GM19238 (cell line): ENCODE data around the gene ICAM3.

Experiments
- DNase-seq: peaks from one replicate; pipeline ENCODE4 v3.0.0; 2011; ENCODE audit warnings: low spot score; ENCODE audit not compliant: insufficient read length

ICAM3 gene

GRCh38 chr19:10320602-10321416 lies 18.6 kb downstream of the ICAM3 start:
- DNase-seq, result no peak

DNA sequence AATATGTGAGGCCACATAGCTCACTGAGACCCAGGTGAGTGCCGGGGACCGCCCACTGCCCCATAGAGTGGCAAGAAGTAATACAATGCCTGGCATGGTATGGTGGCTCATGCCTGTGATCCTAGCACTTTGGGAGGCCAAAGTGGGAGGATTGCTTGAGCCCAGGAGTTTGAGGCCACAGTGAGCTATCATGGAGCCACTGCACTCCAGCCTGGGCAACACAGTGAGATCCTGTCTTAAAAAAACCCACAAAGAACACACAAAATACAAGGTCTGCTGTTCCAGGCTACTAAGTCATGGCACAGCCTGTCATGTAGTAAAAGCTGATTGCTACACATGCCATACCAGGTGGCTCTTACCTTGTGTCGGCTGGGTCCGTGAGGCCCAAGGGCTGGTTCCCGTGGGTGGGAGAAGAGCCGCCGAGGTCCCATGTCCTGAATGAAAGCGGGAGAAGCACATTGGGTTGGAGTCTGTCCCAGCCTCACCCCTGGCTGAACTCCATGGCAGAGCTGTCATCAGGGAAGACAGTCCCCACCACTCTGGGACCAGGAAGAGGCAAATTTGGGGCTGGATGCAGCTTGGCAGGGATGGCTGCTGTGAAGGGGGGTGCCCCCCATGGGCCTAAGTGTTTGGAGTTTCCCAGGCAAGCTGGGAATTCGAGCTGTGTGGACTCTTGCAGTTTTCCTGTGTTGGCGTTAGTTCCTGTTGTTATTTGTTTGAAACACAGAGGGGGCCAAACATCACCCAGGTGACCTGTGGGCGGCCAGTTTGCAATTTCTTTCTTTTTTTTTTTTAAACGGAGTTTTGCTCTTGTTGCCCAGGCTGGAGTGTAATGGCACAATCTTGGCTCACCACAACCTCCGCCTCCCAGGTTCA lies 20.4 kb downstream of the ICAM3 start:
- no peak for DNase-seq

GRCh38 chr19:10317857-10318462 lies 21.5 kb downstream of the ICAM3 start:
- DNase-seq, result no peak

DNA sequence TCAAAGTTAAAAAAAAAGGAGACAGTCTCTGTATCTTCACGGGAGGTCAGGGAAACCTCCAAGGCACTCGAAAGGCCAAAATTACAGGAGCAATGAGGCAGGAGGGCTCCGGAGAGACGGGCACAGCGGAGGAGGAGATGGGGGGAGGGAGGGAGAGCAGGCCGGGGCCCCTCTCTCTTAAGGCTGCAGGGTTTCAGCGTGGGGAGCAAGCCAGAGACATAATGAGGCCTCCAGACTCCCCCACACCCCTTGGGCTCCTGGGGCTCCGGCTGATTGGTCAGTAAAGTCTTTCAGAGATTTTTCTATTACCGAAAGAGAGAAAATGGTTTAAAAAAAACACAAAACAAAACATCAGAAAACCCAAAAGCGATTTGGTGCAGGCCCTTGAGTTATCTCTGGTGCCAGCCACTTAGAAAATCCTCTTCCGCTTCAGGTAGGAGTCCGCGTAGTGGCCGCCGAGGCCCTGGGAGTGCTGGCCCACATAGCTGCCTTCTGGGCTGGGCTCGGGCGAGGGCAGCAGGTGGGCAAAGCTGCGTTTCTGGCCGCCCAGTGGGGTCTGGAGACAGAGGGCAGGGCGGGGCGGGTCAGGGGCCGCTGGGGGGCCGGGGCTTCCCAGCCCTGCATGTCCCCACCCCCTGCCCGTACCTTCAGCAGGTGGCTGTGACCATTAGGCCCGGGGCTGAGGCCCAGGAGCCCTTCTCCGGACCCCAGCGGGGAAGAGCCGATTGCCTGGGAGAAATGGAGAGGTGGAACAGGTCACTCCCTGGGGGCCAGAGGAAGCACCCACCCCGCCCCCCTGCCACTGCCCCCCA lies 22.2 kb downstream of the ICAM3 start:
- no peak for DNase-seq

- no peak for DNase-seq
Measured at GRCh38 chr19:10316229-10317044, 23.0 kb downstream of the ICAM3 start.

DNA sequence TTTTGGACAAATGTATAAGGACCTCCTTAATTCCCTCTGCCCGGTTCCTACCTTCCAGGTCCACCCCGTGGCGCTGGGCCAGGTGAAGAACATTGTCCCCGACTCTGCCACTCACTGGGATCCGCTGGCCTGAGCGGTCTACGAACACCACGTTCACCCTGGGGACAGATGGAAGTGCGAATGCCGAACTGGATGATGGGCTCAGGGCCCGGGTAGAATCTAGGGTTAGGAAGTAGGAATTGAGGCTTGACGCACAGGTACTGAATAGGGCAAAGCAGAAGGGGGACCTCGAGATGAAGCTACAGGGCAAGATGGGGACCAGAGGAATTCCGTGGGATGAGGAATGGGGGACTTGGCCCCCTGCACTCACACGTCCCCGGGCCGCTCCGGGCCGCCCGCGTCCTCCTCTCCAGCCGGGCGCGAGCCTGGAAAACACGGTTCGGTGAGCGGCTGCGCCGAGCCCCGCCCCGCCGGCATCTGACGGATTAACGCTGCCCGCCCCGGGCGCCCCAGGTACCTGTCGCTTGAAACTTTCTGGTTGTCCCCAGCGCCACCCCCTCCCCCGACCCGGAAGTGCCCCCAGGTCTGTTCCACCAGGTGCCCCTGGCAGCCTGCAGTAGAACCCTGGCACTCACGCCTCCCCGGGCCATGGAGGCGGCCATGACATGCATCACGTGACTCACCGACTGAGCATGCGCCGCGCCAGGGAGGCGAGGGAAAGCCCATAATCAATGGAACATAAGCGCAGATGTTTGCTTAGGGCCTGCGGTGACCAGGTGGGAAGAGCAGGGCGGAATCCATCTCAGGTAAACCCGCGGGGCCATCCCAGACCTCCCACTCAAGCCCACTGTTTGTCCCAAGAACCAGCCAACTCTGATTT lies 23.8 kb downstream of the ICAM3 start, which contains the start of gene FDX2:
Gene FDX2, minus strand, starts transcription at position 681 of the 880 bp plus-strand sequence. Its CDS starts 19 bp downstream, at position 662.
- peak; percentile 95 for DNase-seq

DNA sequence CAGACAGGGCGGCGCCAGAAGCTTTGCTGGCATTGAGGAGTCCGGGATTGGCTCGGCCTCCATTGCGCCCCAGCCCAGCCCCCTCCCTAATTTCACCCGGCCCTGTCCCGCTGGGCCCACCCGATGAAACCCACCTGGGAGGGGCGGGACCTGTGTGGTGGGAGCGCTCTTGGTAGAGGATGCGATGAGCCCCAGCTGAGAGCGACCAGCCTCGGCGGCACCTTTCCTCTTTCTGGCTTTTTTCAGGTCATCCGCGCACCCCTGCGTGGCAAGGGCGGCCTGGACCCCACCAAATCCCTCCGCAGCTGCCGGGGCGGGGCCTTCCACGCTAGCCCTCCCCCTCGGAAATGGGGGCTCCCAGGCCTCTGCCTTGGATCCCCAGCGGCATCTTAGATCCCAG lies 30.0 kb downstream of the ICAM3 start, which contains the start of gene ZGLP1:
Gene ZGLP1, minus strand, starts transcription at position 393 of the 400 bp plus-strand sequence.
- no peak for DNase-seq

DNA sequence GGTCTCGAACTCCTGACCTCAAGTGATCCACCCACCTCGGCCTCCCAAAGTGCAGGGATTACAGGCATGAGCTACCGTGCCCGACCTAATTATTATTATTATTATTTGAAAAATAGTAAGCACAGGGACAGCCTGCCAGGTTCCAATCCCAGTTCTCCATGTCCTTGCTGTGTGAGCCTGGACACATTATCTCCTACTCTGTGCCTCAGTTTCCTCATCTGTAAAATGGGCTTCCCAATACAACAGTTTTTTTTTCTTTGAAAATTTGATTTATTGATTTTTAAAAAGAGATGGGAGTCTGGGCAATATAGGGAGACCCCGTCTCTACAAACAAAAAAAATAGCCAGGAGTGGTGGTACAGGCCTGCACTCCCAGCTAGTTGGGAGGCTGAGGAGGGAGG lies 33.1 kb downstream of the ICAM3 start:
- no peak for DNase-seq

DNA sequence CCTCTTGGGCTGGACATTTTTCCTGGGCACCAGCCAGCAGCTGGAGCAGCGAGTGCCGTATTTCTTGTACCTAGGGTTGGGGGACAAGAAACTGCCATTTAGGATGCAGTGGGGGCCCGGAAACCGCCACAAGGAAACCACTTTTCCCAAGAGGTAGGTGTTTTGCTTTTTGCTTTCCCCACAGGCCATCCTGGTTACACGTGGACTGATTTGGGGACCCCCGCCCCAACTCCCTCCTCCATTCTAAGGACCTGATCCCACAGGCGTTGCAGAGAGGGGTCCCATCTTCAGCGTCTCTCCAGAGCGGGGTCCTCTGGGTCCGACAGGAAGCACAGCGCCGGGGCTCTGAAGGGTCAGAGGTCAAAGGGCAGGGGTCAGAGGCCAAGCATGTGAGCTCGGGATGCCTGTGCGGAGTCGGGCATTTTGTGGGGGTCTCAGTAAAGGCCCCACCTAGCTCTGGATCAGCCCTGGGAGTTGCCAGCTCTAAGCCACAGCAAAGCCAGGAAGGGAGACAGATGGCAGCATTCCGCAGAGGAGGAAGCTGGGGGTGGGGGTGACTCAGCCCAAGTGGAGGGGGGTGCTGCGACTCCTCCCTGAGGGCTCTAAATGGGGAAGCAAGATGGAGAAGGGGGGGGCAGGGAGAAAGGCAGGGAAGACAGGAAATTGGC lies 34.2 kb downstream of the ICAM3 start:
- DNase-seq, result no peak

- no peak for DNase-seq
Measured at GRCh38 chr19:10299545-10300458, 39.6 kb downstream of the ICAM3 start.

DNA sequence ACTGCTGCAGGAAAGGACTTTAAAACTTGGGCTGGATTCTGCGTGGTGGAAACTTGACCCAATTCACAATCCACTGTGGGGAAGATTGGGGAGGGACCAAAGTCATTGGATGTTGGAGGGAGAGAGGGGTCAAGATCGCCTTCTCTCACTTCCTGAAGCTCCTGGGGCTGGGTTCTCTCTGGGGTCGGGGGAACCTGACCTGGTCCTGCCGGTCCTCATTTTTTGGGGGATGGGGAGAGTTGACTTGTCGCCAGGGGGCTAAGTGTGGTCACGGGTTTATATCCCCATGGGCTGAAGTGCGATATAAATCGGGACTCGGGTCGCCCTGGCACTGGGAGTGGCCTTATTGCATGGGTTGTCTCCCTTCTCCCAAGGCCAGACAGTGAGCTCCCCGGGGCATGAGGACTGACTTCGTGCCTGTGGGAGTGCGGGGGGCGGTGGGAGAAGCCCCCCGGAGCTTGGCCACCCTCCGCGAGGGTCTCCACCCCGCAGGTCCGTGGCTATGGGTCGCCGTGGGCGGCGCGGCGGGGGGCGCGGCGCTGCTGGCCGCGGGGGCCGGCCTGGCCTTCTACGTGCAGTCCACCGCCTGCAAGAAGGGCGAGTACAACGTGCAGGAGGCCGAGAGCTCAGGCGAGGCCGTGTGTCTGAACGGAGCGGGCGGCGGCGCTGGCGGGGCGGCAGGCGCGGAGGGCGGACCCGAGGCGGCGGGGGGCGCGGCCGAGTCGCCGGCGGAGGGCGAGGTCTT lies 43.4 kb downstream of the ICAM3 start:
- DNase-seq, result no peak

DNA sequence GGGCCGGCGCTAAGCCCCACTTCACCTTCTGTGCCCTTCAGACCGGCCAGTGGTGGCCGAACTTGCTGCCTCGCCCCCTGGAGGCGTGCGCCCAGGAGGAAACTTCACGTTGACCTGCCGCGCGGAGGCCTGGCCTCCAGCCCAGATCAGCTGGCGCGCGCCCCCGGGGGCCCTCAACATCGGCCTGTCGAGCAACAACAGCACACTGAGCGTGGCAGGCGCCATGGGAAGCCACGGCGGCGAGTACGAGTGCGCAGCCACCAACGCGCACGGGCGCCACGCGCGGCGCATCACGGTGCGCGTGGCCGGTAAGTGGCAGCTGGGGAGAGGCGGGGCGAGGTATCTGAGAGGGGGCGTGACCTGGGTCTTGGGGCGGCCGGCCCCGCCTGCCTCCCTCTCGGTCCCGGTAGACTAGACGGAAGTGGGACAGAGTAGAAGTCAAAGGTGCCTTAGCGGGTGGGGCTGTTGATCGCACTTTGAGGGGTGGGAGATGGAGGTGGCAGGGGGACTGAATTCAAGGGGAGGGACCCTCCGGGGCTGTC lies 44.0 kb downstream of the ICAM3 start:
- DNase-seq, result peak; percentile 80

GRCh38 chr19:10294368-10294697 lies 45.1 kb downstream of the ICAM3 start:
- no peak for DNase-seq

DNA sequence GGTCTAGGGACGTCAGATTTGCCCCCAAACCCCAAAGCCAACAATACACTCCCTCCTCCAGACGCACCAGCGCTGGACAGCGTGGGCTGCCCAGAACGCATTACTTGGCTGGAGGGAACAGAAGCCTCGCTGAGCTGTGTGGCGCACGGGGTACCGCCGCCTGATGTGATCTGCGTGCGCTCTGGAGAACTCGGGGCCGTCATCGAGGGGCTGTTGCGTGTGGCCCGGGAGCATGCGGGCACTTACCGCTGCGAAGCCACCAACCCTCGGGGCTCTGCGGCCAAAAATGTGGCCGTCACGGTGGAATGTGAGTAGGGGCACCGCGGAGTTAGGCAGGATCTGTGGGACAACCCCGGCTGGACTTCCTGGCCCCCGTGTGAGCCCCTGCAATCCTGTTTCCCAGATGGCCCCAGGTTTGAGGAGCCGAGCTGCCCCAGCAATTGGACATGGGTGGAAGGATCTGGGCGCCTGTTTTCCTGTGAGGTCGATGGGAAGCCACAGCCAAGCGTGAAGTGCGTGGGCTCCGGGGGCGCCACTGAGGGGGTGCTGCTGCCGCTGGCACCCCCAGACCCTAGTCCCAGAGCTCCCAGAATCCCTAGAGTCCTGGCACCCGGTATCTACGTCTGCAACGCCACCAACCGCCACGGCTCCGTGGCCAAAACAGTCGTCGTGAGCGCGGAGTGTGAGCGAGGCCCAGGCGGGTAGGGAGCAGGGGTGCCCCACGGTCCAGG lies 45.6 kb downstream of the ICAM3 start:
- no peak for DNase-seq

- no peak for DNase-seq
Measured at GRCh38 chr19:10292789-10293636, 46.4 kb downstream of the ICAM3 start.
